HG03469 (cell line): Measurements from ENCODE around the gene NAA60.
"Not testable (repeated sequence)": the region's sequence is repeated elsewhere in the genome, so short reads cannot be mapped to it uniquely, and the experiment has no call there.

Experiments
- ATAC-seq: cut with Tn5 transposase; IDR thresholded peaks from one replicate; pipeline ENCODE4 v1.9.1; 2021; ENCODE audit warnings: mild to moderate bottlenecking, moderate library complexity, moderate number of reproducible peaks; ENCODE audit not compliant: unreplicated experiment

The NAA60 gene

GRCh38 chr16:3481696-3482658, 38.5 kb downstream of the NAA60 start:
- no peak for ATAC-seq

- ATAC-seq, result no peak
These were observed 39.3 kb downstream of the NAA60 start for GRCh38 chr16:3482659-3483241.

GRCh38 chr16:3484318-3485096, 41.0 kb downstream of the NAA60 start:
- no peak for ATAC-seq

- ATAC-seq, result no peak
These were observed 41.7 kb downstream of the NAA60 start for GRCh38 chr16:3485097-3485745.

GRCh38 chr16:3485821-3486505, 42.5 kb downstream of the NAA60 start:
- ATAC-seq, result no peak

DNA sequence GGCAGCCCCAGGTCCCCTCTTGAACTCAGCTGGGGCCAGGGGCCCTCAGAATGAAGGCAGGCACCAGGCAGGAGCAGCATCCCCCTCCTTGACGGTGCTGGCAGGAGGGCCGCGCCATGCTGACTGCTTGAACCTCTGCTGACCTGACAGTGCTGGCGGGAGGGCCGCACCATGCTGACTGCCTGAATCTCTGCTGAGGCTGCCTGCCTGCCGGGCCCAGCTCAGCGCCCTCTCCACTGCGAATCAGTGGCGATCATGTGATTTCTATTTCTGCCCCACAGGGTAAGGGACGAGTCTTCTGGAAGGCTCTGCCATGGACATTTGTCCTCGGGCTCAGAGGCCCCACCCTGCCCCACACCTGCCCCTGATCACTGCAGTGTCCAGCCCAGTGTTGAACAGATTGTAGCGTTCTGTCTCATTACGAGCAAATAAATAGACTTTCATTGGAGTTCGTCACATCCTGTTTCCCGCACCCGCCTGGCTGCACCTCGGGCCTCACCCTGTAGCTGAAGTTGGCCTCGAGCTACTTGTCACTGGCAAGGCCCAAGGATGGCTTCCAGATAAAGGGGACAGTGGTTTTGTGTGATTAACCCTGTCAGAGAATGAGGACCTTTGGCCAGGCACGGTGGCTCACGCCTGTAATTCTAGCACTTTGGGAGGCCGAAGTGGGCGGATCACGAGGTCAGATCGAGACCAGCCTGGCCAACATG, 43.2 kb downstream of the NAA60 start:
- no peak for ATAC-seq

DNA sequence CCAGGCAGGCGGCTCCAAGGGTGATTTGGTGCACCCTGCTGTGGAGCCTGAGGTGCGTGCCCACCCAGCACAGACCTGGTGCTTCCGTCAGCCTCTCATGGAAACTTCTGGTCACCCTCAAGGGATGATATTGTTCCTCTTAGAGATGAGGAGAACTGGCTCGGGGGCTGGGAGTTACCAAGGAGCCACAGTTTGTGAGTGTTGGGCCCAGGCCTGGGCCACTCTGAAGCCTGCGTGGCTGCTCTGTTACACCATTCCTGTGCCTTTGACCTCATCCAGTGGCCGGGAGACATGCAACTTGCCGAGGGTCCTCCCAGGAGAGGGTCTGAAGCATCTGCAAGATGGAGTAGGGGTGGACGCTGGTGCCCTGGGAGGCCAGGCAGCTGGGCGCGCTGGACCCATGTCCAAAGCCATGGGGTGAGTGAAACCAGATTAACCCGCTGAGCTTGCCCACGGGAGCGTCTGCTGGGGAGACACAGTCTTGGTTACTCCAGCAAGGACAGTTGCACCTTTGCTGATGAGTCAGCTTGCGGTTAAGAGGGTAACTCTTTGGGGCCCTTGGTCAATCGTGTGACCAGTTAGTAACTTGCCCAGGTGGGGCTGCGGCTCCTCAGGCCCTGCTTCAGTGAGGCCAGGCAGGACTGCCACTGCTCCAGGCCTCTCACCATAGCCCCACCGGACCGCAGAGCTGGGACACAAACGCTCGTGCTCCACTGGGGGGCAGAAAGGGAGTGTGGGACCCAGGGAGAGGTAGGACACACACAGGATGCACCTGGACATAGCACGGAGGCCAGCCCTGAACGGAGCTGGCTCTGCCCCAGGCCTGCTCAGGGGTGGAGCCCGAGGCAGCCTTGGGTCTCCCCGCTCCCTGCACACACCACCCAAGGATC, 44.3 kb downstream of the NAA60 start:
- ATAC-seq, result no peak

DNA sequence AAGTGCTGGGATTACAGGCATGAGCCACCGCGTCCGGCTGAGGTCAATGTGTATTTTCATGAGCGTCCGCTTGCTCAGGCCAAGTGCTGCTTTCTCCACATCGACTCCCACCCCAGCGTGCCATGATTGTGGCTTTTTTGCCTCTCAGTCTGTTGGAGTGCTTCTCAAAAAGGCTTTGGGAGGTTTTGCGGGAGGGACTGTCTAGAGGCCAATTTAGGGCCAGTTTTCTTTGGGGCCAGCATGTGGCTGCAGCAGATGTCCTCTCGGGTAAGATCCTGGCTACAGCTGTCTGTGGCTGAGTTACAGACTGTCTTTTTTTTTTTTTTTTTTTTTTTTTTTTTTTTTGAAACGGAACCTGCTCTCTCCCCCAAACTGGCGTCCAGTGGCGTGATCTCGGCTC, 45.3 kb downstream of the NAA60 start:
- ATAC-seq, result no peak

GRCh38 chr16:3490911-3491629, 47.6 kb downstream of the NAA60 start:
- ATAC-seq, result no peak

DNA sequence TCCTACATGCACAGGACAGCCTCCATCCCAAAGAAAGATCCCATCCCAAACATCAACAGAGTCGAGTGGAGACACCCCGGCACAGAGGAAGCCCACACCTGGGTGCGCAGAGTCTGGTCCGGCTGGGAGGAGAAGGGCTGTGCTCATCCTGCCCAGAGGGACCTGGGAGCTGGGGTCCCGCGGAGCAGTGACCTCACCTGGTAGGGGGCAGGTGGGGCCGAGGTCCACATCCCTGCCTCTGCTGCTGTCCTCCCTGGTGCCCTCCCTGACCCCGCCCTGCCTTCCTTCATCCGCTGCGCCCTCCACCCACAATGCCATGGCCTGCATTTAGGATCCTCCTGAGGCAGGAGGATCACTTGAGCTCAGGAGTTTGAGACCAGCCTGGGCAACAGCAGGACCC, 48.9 kb downstream of the NAA60 start:
- ATAC-seq, result no peak

DNA sequence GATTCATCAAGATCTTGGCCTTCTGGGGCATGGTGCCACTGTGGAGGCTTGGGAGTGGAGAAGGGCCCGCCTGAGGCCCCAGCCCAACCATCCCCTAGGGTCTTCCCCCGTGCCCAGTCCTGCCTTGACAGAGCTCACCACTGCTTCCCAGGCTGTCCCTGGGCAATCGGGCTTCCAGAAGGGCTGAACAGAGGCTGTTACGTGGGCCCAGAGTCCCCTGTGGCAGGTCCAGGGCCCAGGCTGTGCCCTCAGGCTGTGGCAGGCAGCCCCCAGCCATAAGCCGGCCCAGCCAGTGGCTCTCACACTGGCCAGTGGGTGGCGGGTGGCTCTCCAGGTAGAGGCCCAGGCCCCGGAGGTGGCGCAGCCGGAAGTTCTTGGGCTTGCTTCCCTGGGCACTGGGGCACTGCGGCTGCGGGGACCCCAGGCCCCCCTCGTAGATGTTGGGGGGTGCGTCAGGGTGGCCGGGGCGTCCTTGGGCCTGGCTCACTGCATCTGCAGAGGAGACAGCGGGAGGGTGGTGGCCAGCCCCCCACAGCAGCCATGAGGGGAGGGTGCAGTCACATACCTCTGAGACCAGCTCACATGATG, 51.0 kb downstream of the NAA60 start:
- ATAC-seq, result no peak

- ATAC-seq, result no peak
These were observed 51.7 kb downstream of the NAA60 start, which contains the start of gene C16orf90 for GRCh38 chr16:3495176-3495575. Gene C16orf90 (minus strand): TSS chr16:3495489. CDS start chr16:3495421, 68 bp downstream.

GRCh38 chr16:3496386-3496785, 52.9 kb downstream of the NAA60 start:
- no peak for ATAC-seq

DNA sequence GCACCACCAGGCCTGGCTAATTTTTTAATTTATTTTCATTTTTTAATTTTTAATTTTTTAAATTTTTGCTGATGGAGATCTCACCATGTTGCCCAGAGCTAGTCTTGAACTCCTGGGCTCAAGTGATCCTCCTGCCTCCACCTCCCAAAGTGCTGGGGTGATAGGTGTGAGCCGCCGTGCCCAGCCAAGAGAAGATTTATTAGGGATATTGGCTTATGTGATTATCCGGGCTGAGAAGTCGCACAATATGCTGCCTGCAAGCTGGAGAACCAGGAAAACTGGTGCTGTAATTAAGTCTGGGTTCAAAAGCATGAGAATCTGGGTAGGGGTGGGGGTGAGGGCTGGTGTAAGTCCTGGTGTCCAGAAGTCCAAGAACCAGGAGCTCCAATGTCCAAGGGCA, 54.3 kb downstream of the NAA60 start:
- ATAC-seq, result no peak

DNA sequence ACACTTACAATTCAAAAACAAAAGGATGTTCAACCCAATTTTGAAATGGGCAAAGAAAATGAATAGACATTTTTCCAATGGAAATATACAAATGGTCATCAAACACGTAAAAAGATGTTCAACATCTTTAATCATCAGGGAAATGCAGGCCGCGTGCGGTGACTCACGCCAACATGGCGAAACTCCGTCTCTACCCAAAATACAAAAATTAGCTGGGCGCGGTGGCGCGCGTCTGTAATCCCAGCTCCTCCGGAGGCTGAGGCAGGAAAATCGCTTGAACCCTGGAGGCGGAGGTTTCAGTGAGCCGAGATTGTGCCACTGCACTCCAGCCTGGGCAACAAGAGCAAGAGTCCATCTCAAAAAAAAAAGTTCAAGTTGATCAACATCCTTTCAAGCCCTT, 55.5 kb downstream of the NAA60 start:
- no peak for ATAC-seq

- ATAC-seq, result not testable (repeated sequence)
These were observed 57.9 kb downstream of the NAA60 start for GRCh38 chr16:3501412-3501761.

GRCh38 chr16:3501783-3502400, 58.4 kb downstream of the NAA60 start:
- no peak for ATAC-seq
